Measurements from ENCODE around the gene VKORC1. TPM values are rescaled to one million over a fixed set of nuclear protein-coding genes. Genes with fewer than 3 reads are reported as not detected.

VKORC1 gene
- total RNA-seq, 6 experiments from 2014 or later: 123 to 184 (median 130) TPM

- Mint-ChIP-seq H3K36me3 (ENCODE audit: low read depth) (no peaks in the 10 kb centered on the region), H3K27me3 (ENCODE audit: insufficient read depth) (peaks cover 9% of the 10 kb centered on the region), H3K27ac (no peak overlapping the region), H3K9me3 (no peaks in the 10 kb centered on the region), H3K4me1 (ENCODE audit: low read depth) (peaks cover 8% of the 10 kb centered on the region), H3K4me3 (no peak overlapping the region)
- DNase-seq: no peak
- TF ChIP-seq, protein P1, sequence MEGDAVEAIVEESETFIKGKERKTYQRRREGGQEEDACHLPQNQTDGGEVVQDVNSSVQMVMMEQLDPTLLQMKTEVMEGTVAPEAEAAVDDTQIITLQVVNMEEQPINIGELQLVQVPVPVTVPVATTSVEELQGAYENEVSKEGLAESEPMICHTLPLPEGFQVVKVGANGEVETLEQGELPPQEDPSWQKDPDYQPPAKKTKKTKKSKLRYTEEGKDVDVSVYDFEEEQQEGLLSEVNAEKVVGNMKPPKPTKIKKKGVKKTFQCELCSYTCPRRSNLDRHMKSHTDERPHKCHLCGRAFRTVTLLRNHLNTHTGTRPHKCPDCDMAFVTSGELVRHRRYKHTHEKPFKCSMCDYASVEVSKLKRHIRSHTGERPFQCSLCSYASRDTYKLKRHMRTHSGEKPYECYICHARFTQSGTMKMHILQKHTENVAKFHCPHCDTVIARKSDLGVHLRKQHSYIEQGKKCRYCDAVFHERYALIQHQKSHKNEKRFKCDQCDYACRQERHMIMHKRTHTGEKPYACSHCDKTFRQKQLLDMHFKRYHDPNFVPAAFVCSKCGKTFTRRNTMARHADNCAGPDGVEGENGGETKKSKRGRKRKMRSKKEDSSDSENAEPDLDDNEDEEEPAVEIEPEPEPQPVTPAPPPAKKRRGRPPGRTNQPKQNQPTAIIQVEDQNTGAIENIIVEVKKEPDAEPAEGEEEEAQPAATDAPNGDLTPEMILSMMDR (IDR thresholded peaks at IDR 0.05): no peak
These were observed 36.8 kb upstream of the VKORC1 start for GRCh38 chr16:31131416-31131815.

DNA sequence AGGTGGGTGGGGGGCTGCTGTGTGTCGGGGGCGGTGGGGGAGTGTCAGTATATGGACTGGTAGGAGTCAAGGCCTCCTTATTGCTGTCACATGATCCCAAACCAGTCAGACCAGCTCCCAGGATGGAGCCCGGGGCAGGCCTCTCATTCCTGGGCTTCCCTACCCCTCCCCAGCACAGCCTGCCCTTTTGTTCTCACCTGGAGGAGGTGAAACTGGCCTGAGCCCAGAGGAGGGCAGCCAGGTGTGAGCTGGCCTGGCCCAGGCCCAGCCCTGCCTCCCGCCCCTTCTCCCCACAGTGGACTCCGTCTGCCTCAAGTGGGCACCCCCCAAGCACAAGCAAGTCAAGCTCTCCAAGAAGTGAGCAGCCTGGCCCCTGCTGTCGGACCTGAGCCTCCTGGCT lies 36.3 kb upstream of the VKORC1 start:
- Mint-ChIP-seq H3K9me3 (no peaks in the 10 kb centered on the region), H3K4me3 (no peak overlapping the region), H3K27ac (no peak overlapping the region), H3K27me3 (ENCODE audit: insufficient read depth) (peaks cover 13% of the 10 kb centered on the region), H3K36me3 (ENCODE audit: low read depth) (no peaks in the 10 kb centered on the region), H3K4me1 (ENCODE audit: low read depth) (peaks cover 8% of the 10 kb centered on the region)
- TF ChIP-seq, protein P1 (IDR thresholded peaks at IDR 0.05): no peak
- DNase-seq: no peak

- Mint-ChIP-seq H3K36me3 (ENCODE audit: low read depth) (no peaks in the 10 kb centered on the region), H3K27ac (no peak overlapping the region), H3K4me1 (ENCODE audit: low read depth) (peaks cover 8% of the 10 kb centered on the region), H3K27me3 (ENCODE audit: insufficient read depth) (peaks cover 13% of the 10 kb centered on the region), H3K9me3 (no peaks in the 10 kb centered on the region), H3K4me3 (no peak overlapping the region)
- DNase-seq: no peak
- TF ChIP-seq, protein P1 (IDR thresholded peaks at IDR 0.05): no peak
These were observed 35.8 kb upstream of the VKORC1 start for GRCh38 chr16:31130336-31130891.

GRCh38 chr16:31129568-31130335 lies 35.2 kb upstream of the VKORC1 start:
- no peak overlapping the region for H3K4me3 Mint-ChIP-seq
- no peaks in the 10 kb centered on the region for H3K36me3 Mint-ChIP-seq (ENCODE audit: low read depth)
- peaks cover 8% of the 10 kb centered on the region for H3K4me1 Mint-ChIP-seq (ENCODE audit: low read depth)
- no peaks in the 10 kb centered on the region for H3K9me3 Mint-ChIP-seq
- peaks cover 13% of the 10 kb centered on the region for H3K27me3 Mint-ChIP-seq (ENCODE audit: insufficient read depth)
- TF ChIP-seq, protein P1 (IDR thresholded peaks at IDR 0.05): no peak
- no peak overlapping the region for H3K27ac Mint-ChIP-seq
- no peak for DNase-seq

GRCh38 chr16:31128711-31129567 lies 34.3 kb upstream of the VKORC1 start:
- TF ChIP-seq, protein P1 (IDR thresholded peaks at IDR 0.05): no peak
- no peak overlapping the region for H3K4me3 Mint-ChIP-seq
- no peak for DNase-seq
- H3K27ac Mint-ChIP-seq: peak overlapping the region; percentile 12; the same call in 1 of the 2 replicates
- H3K9me3 Mint-ChIP-seq: no peaks in the 10 kb centered on the region
- peaks cover 4% of the 10 kb centered on the region for H3K4me1 Mint-ChIP-seq (ENCODE audit: low read depth)
- no peaks in the 10 kb centered on the region for H3K36me3 Mint-ChIP-seq (ENCODE audit: low read depth)
- peaks cover 6% of the 10 kb centered on the region for H3K27me3 Mint-ChIP-seq (ENCODE audit: insufficient read depth)

Data from HFFc6 (cell line).